GM21576 (cell line): ENCODE data around the gene TIGD6.

Experiments
- ATAC-seq: cut with Tn5 transposase; IDR thresholded peaks from one replicate; pipeline ENCODE4 v1.9.1; 2021; ENCODE audit warnings: mild to moderate bottlenecking, moderate library complexity; ENCODE audit not compliant: unreplicated experiment

Gene TIGD6

DNA sequence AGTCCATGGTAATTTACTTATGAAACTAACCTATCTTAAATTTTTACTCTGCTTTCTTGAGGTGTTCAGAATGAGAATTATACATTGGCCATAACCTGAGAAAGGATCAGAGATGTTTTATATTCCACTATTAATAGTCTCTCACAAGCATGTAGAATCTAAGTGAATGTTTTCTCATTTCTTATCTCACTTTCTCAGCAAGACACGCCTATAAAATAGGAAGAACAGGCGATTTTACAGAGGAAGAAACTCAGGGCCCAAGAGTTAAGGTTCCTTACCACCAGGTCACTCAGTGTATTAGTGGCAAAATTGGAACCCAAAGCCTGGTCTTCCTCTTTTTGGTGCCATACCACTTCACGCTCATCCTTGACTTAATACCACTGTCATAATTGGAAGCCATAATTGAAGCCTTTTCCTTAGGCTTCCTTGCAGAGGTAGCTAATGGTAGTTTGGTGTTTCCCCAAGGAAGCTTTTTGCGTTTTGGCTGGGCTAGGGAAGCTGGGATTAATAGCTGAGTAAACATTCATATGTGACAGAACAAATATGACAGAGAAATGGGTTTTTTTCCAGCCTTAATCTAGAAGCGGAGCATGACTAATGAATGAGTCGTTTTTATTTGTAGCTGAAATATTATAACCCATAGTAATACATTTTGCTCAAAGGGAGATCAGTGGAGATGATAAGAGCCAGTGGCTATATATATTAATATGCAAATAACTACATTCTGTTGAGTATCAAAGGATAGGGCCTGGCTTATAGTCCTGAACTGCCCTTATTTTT is 17.0 kb upstream of the TIGD6 start:
- ATAC-seq = no peak

GRCh38 chr5:150016537-150016936 is 16.1 kb upstream of the TIGD6 start:
- no peak for ATAC-seq

- no peak for ATAC-seq
Observed at GRCh38 chr5:150015415-150015814, 15.0 kb upstream of the TIGD6 start.

- no peak for ATAC-seq
Observed at GRCh38 chr5:150014456-150014855, 14.0 kb upstream of the TIGD6 start.

GRCh38 chr5:150013931-150014330 is 13.5 kb upstream of the TIGD6 start:
- no peak for ATAC-seq

GRCh38 chr5:150009671-150010387 is 9.4 kb upstream of the TIGD6 start:
- no peak for ATAC-seq

GRCh38 chr5:150007050-150007449 is 6.6 kb upstream of the TIGD6 start:
- ATAC-seq = no peak

GRCh38 chr5:150006318-150006717 is 5.9 kb upstream of the TIGD6 start:
- ATAC-seq = no peak

- ATAC-seq = peak; percentile 62
Observed at GRCh38 chr5:150001660-150002486, 1.4 kb upstream of the TIGD6 start.

DNA sequence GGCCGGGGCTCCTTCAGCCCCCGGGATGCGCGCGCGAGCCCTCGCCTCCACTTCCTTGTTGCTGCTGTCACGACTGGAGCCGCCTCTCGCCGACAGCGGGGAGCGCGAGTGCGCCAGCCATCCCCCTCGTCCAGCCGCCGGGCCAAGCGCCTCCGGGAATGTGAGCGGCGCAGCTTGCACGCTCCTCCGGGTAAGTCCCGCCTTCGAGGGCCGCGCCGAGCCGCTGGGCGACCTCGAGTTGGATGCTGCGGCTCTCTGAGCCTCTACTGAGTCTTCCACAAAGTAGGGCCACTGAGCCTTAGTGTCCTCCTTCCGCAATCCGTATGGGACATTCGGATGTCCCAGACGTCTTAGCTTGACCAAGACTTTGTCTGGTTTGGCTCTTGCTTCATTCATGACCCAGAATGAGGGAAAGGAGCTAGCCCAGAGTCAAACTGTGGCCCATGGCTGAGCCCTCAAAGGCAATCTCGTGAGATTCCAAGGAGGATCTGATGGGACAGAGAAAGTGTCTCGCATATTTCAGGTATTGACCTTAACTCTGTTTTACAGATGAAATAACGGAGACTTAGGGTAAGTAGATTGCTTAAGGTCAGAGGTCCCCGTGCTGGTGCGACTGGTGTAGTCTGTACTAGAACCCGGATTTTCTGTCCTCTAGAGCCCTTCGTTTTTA is 671 bp upstream of the TIGD6 start:
- ATAC-seq = no peak

DNA sequence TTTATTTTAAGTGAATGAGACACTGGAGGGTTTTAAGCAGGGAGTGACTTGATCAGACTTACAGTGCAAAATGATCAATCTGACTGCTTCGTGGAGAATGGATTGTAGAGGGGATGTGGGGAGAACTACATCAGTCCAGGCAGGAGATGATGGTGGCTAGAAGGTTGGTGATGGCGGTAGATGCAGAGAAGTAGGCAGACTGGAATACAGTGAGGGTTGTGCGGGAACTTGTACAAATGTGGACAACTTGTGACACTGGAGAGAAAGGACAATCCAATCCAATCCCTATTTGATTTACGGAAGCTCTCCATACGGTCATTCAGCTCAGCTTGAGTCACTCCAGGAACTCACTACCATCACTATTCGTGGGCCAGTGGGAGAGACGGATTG is 593 bp downstream of the TIGD6 start:
- ATAC-seq = no peak

DNA sequence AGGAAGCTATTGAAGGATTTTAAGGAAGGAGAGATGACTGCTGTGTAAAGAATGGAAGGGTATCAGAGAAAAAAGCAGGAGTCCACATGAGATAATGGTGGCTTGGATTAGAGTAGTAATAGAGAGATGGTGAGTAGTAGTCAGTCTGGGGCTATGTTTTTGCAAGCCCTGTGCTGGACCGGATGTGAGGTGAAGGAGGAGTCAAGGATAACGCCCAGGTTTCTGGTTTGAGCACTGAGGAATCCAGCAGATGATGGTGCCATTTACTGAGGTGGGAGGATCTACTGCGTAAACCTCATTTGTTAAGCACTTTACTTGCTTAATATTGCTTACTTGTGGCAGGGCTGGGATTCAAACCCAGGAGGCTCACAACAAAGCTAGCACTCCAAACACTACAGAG is 1.1 kb downstream of the TIGD6 start:
- ATAC-seq = no peak

DNA sequence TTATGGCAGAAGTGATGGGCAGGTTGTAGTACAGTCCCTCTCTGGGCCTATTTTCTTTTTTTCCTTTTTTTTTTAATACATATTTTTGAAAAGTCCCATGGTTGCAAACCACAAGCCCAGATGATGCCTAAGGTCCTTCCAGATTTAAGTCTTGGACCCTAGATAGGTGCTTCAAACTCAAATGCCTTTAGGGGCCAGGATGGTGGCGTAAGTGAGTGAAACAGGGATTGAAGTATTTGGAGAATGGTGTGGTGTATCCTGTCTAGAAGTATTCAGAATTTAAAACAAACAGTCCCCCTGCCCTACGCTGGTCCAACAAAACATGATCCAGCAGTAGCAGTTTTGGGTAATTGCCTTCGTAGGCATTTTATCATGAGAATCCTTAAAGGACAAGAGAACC is 2.2 kb downstream of the TIGD6 start:
- no peak for ATAC-seq

DNA sequence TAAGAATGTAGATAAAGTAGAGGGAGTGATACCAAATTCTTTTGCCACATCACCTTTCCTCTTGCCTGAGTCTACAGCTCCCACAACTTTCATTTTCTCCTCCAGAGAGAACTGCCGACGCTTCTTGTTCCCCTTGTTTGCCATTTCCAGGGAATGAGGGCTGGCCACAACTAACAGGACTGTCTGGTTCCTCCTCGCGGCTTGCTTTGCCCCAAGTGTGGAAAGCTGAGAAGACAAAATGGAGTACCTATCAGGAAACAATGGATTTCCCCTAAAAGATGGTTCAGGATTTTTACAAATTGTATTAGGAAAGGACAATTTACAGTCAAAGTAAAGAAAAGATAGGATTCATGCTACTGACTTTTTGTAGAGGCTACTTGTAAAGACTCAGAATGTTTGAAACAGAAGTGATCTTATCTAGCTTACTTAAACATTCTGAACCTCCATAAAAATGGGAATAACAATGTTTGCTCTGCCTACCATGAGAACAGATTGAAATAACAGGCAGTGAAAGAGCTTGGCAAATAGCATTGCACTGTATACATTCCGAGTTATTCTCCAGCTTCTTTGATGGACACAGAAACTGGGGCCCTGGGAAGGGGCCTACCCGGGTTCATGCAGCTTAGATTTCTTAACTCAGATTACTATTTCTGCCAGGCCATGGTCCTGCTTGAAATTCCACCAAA is 4.1 kb downstream of the TIGD6 start:
- ATAC-seq = no peak

GRCh38 chr5:149995385-149996204 is 4.9 kb downstream of the TIGD6 start:
- ATAC-seq = no peak

DNA sequence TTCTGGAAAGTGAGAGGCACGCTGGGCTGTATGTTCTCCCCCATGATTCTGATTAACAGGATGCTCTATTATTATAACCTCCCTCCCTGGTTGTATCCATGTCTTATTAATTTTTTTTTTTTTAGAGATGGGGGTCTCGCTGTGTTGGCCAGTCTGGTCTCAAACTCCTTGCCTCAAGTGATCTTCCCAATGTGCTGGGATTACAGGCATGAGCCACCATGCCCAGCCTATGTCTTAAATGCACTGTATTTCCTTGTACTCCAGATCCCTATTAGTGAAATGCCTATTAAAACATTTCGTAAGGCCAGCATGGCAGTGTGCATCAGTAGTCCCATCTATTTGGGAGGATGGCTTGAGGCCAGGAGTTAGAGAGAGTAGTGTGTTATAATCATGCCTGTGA is 7.0 kb downstream of the TIGD6 start:
- ATAC-seq = no peak

- peak; percentile 73 for ATAC-seq
Observed at GRCh38 chr5:149990518-149991376, 9.7 kb downstream of the TIGD6 start.

- ATAC-seq = no peak
Observed at GRCh38 chr5:149988126-149988525, 12.3 kb downstream of the TIGD6 start.

DNA sequence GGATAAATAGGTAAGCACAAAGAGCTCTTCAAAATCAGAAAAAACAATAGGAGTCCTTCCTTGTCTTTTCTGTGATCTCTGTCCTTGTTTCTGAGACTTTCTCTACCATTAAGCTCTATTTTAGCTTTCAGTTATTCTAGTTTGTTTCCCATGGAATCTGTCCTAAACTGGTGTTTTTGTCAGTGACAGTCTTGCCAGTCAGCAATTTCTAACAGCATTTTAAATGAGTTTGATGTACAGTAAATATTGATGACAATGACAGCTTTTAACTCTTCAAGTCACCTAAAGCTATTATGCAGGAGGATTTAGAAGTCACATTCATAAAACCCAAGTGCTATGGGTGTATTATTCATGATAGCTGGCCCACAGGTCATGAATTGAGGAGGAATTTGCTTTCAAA is 17.9 kb downstream of the TIGD6 start:
- no peak for ATAC-seq
